AG10803 (cell line): Measurements from ENCODE around the gene CCT8.

Experiments
- DNase-seq: peaks from one replicate; pipeline ENCODE4 v3.0.0; 2010; ENCODE audit warnings: low read depth
- H3K4me3 ChIP-seq: 2 replicates; pipeline ENCODE4 v1.5.1; 2011; ENCODE audit warnings: mild to moderate bottlenecking, low read length, control low read depth
- TF ChIP-seq, protein P1 (sequence below): conservative IDR thresholded peaks from 2 replicates; pipeline ENCODE4 v1.5.1; 2011; ENCODE audit warnings: mild to moderate bottlenecking, low read length, control low read depth, inconsistent platforms

The CCT8 gene, protein sequence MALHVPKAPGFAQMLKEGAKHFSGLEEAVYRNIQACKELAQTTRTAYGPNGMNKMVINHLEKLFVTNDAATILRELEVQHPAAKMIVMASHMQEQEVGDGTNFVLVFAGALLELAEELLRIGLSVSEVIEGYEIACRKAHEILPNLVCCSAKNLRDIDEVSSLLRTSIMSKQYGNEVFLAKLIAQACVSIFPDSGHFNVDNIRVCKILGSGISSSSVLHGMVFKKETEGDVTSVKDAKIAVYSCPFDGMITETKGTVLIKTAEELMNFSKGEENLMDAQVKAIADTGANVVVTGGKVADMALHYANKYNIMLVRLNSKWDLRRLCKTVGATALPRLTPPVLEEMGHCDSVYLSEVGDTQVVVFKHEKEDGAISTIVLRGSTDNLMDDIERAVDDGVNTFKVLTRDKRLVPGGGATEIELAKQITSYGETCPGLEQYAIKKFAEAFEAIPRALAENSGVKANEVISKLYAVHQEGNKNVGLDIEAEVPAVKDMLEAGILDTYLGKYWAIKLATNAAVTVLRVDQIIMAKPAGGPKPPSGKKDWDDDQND

DNA sequence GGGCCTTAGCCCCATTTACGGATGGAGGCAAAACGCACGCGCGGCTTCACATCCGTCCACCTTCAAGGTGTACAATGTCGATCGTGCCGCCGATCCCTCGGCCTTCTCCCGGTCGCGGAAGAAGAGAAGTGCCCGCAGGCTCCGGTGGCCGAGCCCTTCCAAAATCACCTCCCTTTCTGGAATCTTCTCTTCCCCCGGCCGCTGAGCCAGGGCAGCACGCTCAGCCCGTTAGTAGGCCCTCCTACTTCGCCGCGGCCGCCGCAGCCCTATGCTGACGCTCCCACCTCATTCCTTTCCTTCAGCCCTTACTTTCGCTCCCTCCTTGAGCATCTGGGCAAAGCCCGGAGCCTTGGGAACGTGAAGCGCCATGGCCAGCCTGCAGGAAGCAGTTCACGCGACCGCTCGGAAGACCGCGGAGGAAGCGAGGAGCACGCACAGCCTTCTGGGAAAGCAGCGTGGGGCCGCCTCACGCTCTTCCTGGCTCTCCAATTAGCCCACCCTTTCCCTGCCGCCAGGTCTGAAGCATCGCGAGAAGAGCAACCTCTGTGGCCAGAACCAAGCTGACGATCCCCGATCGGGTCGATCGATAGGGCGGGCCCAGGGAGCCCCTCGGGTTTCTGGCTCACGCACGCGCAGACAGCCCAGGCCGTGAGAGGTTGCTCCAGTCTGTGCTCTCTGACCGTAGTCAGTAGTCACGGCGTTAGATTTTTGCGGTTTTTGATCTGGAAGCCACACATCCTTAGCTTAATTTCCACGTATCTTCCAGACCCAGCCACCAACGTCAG lies at the start of gene CCT8:
TSS of gene CCT8 (minus strand) at position 427 of the 785 bp plus-strand sequence. CDS start at position 369, 58 bp downstream.
- H3K4me3 ChIP-seq: peak within 1 kb of the TSS; percentile 96
- TF ChIP-seq, protein P1, sequence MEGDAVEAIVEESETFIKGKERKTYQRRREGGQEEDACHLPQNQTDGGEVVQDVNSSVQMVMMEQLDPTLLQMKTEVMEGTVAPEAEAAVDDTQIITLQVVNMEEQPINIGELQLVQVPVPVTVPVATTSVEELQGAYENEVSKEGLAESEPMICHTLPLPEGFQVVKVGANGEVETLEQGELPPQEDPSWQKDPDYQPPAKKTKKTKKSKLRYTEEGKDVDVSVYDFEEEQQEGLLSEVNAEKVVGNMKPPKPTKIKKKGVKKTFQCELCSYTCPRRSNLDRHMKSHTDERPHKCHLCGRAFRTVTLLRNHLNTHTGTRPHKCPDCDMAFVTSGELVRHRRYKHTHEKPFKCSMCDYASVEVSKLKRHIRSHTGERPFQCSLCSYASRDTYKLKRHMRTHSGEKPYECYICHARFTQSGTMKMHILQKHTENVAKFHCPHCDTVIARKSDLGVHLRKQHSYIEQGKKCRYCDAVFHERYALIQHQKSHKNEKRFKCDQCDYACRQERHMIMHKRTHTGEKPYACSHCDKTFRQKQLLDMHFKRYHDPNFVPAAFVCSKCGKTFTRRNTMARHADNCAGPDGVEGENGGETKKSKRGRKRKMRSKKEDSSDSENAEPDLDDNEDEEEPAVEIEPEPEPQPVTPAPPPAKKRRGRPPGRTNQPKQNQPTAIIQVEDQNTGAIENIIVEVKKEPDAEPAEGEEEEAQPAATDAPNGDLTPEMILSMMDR: no peak
- peak; percentile 100 for DNase-seq

DNA sequence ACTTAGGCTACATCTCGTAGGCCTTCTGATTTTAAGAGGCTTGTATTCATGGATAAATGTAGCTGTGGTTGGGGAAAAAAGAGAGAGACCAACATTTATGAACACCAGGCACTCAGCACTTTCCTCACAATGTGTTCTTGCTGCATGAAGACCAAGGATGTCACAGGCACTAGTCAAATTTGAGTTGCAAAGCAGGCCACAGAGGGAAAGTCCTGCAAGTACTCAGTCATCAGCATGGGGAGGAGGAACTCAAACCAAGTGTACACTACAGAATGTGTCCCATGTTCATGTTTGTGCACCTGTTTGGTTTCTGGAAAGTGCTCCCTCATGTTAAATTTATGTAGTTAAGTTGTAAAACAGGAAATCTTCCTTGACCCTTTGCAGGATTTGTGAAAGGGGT lies 48.3 kb upstream of the CCT8 start:
- DNase-seq: no peak
- no peak overlapping the region for H3K4me3 ChIP-seq
- TF ChIP-seq, protein P1: no peak

DNA sequence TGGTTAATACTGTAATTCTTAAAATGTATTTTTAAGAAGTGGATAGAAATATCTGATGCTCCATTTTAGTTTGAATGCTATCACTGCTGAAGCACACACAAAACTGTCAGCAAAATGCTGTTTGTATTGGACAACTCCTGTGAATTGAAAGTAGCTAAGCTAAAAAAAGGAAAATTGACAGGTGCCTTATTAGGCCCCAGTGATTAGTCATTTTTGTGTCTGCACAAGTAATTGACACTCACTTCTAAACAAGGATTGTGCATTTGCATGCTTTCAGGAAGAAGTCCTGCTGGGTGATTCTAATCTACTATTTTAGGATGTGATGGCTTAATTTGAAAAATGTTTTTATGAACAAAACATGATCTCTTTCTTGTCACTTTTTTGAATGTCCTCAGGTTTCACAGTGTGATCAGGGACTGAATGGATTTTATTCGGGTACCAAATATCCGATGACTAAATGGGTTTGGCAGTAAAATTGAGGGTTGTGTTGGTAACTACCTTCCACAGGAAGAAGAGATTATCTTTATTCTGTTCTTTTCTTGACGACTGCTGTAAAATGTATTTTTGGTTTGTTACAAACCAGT lies 44.0 kb upstream of the CCT8 start:
- TF ChIP-seq, protein P1: no peak
- no peak overlapping the region for H3K4me3 ChIP-seq
- DNase-seq: no peak

DNA sequence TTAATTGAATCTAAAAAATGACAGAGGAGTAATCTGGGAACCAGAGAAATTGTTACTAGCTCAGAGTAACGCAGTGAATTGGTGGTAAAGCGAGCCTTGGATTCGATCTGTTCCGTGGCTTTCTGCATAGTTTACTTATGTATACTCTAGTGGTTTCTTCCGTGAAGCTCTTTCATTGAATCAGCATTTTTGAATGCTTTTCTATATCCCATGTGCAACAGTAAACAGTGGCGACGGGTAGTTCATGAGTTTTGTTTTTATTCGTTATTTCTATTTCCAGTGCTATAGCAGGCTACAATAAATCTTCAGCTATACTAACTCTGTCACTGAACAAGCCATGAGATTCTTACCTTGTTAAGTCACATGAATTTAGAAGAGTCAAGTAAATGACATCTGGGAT lies 42.5 kb upstream of the CCT8 start:
- DNase-seq: no peak
- TF ChIP-seq, protein P1: no peak
- H3K4me3 ChIP-seq: no peak overlapping the region

DNA sequence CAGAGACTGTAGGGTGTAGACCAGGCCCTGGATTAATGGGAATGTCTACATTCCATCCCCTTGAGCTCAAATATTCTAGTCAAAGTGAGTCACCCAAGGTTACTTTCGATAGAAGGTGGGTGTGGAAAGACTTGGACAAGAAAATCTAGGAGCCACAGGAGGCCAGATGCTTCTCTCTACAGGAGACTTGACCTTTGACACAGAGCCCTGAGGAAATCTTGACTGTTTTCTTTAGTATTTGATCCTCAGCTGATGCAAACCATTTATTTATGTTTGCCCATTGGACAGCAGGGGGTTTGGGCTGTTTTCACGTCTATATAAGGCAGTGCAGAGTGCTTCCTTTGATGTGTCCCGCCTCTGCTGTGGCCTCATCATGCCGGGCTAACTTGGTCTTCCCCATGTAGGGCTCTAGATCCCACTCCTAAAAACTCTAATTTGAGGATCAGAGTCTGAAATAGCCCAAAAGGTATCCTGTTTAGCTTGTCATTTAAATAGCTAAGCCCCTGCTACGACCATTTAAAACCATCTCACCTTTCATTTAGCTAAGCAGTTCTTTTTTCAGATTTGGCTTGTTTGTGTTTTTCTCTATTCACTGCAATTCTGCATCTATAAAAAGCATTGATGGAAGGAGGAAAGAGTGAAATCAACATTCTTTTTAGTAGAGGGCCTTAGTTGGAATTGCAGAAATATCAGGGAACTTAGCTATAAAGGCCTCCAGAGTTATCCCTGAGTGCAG lies 41.5 kb upstream of the CCT8 start:
- peak; percentile 60 for DNase-seq
- H3K4me3 ChIP-seq: no peak overlapping the region
- TF ChIP-seq, protein P1: no peak

DNA sequence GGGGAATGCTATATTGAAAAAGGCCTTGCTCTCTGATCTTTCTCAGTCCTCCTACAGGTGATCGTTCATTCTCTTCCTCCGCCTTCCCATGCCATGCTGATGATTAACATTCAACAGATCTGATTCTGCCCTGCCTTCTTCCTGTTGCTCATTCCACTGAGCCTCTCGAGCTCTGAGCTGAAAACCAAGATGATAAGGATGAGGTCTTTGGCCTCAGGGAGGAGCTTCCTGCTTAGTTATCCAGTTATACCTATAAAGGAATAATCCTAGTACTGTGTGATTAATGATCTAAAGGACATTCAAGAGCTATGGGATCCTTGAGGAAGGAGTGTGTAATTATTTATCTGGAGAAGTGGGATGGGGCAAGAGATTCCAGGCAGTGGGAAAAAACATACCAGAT lies 31.8 kb upstream of the CCT8 start:
- DNase-seq: no peak
- no peak overlapping the region for H3K4me3 ChIP-seq
- TF ChIP-seq, protein P1: no peak
